Right ventricle myocardium inferior (tissue), 1 donor: Measurements from ENCODE around the gene MAST1. TPM values are rescaled to one million over a fixed set of nuclear protein-coding genes. Genes with fewer than 3 reads are reported as not detected.
A peak's percentile ranks its signal among the peaks of the same experiment; 100 is the strongest.
"Not testable (repeated sequence)": the region's sequence is repeated elsewhere in the genome, so short reads cannot be mapped to it uniquely, and the experiment has no call there.

Experiments
- ATAC-seq: fragments of 200-7000 bp; cut with Tn5 transposase; one replicate; pipeline ENCODE4 v1.9.1; 2020; ENCODE audit warnings: mild to moderate bottlenecking, moderate library complexity
- DNase-seq: peaks from one replicate; pipeline ENCODE4 v3.0.0; 2021; ENCODE audit errors: missing footprints
- intact Hi-C: fragments of 100-400 bp; cut with DNase I; formaldehyde crosslinking; loops from one replicate; pipeline ENCODE4 v1.11.0; 2022
- total RNA-seq: library from RNA; stranded (reverse); fragmentation: NEBNext Ultra II Directional; extraction: Animal tissue kit (Norgen Biotek cat#: 25700); gene quantifications from one replicate; pipeline ENCODE4 v1.2.1, GENCODE V29; 2021
- donor health status: DM: no; HTN: yes; CAD: no; lungs with severe emphysema.

MAST1 gene
- total RNA-seq, 1 donor from 2014 or later = 0.22 TPM

GRCh38 chr19:12834976-12835757, 3.1 kb upstream of the MAST1 start:
- DNase-seq (no peak), ATAC-seq (no peak)
- intact Hi-C loops = no loop called here

- intact Hi-C loops = no loop called here
- no peak for DNase-seq
- ATAC-seq = no peak
These were observed 1.8 kb upstream of the MAST1 start for GRCh38 chr19:12836529-12836863.

DNA sequence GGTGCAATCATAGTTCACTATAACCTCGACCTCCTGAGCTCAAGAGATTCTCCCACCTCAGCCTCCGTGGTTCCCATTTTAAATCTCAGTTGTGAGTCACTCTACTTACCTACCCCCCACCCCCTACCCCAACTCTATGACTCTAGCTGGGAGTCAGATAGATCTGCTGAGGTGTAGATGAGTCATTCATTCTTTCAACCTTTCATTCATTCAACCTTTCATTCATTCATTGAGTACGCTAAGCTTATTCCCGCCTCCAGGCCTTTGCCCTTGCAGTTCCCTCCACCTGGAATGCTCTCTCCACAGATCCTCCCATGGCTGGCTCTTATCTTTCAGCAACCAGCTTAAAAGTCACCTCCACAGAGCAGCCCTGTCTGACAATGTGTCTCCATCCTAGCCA, 1.1 kb upstream of the MAST1 start:
- ATAC-seq = no peak
- intact Hi-C loops = no loop called here

DNA sequence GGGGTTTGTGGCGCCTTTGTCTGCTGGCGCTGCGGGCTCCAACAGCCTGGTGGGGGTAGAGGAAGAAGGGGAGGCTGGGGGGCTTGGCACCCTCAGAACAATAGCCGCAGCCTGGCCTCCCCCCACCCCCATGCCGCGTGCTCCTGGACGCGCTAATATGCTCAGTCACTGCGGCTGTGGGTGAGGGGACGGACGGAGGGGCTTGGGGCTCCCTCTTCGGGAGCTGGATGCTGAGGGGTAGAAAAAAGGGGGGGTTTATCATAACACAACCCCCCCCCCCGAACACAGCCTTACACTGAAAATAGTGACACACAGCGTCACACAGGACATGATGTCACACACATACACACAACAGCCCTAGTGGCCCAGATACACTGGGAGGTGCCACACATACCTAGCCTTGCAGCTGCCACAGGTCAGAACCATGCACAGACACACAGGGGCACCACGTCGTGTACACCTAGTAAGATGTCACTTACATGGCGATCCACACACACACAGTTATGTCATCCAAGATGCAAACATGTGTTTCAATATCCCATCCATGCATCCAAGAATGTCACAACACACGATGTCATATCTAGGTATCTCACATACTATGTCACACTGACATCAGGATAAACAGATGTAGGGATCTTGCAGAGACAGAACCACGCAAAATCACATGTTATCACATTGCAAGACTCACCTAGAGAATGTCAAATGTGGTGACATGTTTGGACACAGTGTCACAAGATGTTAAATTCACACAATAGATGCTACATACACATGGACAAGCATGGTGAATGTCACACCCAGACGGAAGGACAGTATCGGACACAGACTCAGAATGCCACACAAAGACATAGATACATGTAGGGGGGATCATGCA, 806 bp downstream of the MAST1 start:
- ATAC-seq (no peak), DNase-seq (no peak)
- intact Hi-C loops = no loop called here

More for the DNA sequence above, 1.1 kb upstream of the MAST1 start:
- DNase-seq = no peak

GRCh38 chr19:12840091-12841079, 2.1 kb downstream of the MAST1 start:
- intact Hi-C loops = no loop called here
- ATAC-seq (peak; percentile 41), DNase-seq (no peak)

GRCh38 chr19:12841094-12841493, 2.8 kb downstream of the MAST1 start:
- intact Hi-C loops = no loop called here
- DNase-seq (no peak), ATAC-seq (no peak)

DNA sequence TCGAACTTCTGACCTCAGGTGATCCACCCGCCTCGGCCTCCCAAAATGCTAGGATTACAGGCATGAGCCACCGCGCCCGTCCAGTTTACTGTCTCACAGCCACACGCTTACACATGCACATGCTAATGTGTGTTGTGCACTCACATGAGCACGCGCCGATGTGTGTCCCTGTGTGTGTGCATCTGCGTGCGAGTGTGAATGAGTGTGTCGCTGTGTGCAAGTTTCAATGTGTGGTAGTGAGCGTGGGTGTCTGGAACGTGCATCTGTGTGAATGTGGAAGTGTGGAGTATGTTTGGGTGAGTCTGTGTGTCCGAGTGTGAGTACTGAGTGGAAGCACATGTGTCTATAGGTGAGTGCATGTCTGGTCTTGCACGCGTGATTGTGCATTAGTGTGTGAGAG, 4.2 kb downstream of the MAST1 start:
- ATAC-seq (no peak), DNase-seq (no peak)
- intact Hi-C loops = no loop called here

DNA sequence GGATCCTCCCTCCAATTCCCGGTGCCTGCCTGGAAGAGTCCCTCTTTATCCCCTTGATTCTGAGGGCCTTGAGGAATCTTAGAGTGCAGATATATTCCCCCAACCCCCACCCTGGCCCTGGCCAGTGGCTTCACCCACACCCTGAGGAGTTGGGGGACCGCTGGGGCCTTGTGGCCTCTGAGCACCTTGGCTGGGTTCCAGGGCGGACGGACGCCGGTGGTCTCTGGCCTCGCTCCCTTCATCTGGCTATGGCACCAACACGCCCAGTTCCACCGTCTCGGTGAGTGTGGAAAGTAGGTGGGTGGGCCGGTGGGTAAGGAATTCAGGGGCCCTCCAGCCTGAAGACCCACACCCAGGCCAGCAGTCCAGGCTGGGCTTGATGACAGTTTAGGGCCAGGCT, 5.0 kb downstream of the MAST1 start:
- ATAC-seq (no peak), DNase-seq (no peak)
- intact Hi-C loops = no loop called here

DNA sequence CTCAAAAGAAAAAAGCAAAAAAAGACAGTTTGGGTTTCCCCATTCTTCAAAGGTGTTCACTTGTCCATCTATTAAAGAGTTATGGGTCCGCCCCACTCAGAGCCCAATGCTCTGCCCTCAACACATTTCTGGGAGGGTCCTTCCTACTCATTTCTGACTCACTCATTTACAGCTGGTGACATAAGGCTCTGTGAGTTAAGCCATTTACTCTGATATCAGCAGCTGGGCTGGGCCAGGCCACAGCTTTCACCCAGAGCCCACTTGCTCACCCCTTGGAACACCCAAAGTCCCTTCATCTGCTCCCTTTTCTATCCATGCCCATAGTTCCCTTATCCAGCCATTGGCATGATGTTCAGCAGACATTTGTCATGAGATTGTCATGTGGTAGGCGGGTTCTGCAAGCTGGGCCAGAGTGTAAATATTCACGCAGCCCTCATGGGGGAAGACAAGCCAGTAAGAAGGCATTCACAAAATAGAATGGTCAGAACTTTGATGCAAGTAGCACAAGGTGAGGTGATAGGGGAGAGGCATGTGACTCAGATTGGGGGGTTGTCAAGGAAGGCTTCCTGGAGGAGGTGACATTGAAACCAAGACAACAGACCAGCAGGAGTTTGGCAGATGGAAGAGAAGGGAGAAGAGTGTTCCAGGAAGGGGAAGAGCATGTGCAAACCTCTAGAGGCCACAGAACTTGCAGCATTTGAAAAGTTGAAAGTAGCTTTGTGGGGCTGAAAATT, 5.9 kb downstream of the MAST1 start:
- ATAC-seq (no peak), DNase-seq (no peak)
- intact Hi-C loops = no loop called here

DNA sequence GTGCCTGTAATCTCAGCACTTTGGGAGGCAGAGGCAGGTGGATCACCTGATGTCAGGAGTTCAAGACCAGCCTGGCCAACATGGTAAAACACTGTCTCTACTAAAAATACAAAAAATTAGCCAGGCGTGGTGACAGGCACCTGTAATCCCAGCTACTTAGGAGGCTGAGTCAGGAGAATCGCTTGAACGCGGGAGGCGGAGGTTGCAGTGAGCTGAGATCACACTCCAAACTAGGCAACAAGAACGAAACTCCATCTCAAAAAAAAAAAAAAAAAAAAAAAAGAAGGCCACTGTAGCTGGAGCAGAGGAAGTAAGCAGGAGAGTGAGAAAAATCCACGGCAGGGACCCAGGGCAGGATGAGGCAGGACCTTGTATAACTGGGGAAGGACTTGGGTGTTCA, 8.3 kb downstream of the MAST1 start:
- intact Hi-C loops = loop anchor here (2.0 kb wide), 1 partner anchor 82 kb away; no protein-coding TSS in a partner anchor
- not testable (repeated sequence) for ATAC-seq, DNase-seq

GRCh38 chr19:12847159-12848139, 9.1 kb downstream of the MAST1 start:
- ATAC-seq = peak; percentile 97
- intact Hi-C loops = loop anchor here (2.0 kb wide), 1 partner anchor 83 kb away; no protein-coding TSS in a partner anchor
- DNase-seq = peak; percentile 93

GRCh38 chr19:12856653-12857052, 18.3 kb downstream of the MAST1 start:
- ATAC-seq = no peak
- DNase-seq = no peak
- intact Hi-C loops = no loop called here

GRCh38 chr19:12858041-12858928, 20.0 kb downstream of the MAST1 start:
- ATAC-seq = no peak
- intact Hi-C loops = no loop called here
- DNase-seq = no peak

DNA sequence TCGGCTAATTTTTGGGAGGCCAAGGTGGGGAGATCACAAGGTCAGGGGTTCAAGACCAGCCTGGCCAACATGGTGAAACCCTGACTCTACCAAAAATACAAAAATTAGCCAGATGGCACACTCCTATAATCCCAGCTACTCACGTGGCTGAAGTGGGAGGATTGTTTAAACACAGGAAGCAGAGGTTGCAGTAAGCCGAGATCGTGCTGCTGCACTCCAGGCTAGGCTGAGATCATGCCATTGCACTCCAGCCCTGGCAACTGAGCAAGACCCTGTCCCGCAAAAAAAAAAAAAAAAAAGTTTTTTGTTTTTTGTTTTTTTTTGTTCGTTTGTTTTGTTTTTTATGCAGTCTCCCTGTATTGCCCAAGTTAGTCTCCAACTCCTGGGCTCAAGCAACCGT, 21.2 kb downstream of the MAST1 start:
- ATAC-seq (no peak), DNase-seq (no peak)
- intact Hi-C loops = no loop called here

DNA sequence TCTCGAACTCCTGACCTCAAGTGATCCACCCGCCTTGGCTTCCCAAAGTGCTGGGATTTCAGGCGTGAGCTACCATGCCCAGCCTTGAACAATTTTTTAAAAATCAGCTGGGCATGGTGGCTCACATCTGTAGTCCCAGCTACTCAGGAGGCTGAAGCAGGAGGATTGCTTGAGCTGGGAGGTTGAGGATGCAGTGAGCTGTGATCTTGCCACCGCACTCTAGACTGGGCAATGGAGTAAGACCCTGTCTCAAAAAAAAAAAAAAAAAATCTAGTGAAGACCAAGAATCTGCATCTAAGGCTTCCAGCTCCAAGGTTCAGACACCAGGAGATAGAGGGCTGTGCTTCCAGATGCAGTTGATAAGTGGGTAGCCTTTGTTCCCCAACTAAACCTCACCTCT, 25.8 kb downstream of the MAST1 start:
- intact Hi-C loops = no loop called here
- DNase-seq (no peak), ATAC-seq (no peak)
